ENCODE data around the gene C10orf71. TPM values are rescaled to one million over a fixed set of nuclear protein-coding genes. Genes with fewer than 3 reads are reported as not detected.

C10orf71 gene
- total RNA-seq, 1 experiment from 2014 or later: 6.6 TPM

- no peaks in the 10 kb centered on the region for H3K9me3 ChIP-seq (replicated peaks)
- H3K27me3 ChIP-seq: no peaks in the 10 kb centered on the region
- H3K27ac ChIP-seq: no peak overlapping the region
- H3K4me3 ChIP-seq: no peak overlapping the region
- DNase-seq: no peak
- peaks cover 23% of the 10 kb centered on the region for H3K36me3 ChIP-seq
- peaks cover 22% of the 10 kb centered on the region for H3K4me1 ChIP-seq
Measured at GRCh38 chr10:49325131-49325915, 26.4 kb downstream of the C10orf71 start.

GRCh38 chr10:49325916-49326783 lies 27.2 kb downstream of the C10orf71 start:
- no peaks in the 10 kb centered on the region for H3K27me3 ChIP-seq
- no peaks in the 10 kb centered on the region for H3K9me3 ChIP-seq (replicated peaks)
- no peak overlapping the region for H3K27ac ChIP-seq
- H3K4me1 ChIP-seq: peaks cover 16% of the 10 kb centered on the region
- no peak overlapping the region for H3K4me3 ChIP-seq
- peaks cover 23% of the 10 kb centered on the region for H3K36me3 ChIP-seq
- DNase-seq: no peak

- Histone ChIP-seq H3K9me3 (replicated peaks) (no peaks in the 10 kb centered on the region), H3K4me1 (peaks cover 5% of the 10 kb centered on the region), H3K27me3 (no peaks in the 10 kb centered on the region), H3K4me3 (no peak overlapping the region), H3K27ac (no peak overlapping the region), H3K36me3 (peaks cover 23% of the 10 kb centered on the region)
- DNase-seq: no peak
Measured at GRCh38 chr10:49327036-49327813, 28.3 kb downstream of the C10orf71 start.

GRCh38 chr10:49328401-49329145 lies 29.6 kb downstream of the C10orf71 start:
- H3K4me3 ChIP-seq: no peak overlapping the region
- no peaks in the 10 kb centered on the region for H3K4me1 ChIP-seq
- peaks cover 13% of the 10 kb centered on the region for H3K36me3 ChIP-seq
- no peaks in the 10 kb centered on the region for H3K27me3 ChIP-seq
- DNase-seq: no peak
- no peaks in the 10 kb centered on the region for H3K9me3 ChIP-seq (replicated peaks)
- H3K27ac ChIP-seq: no peak overlapping the region

- Histone ChIP-seq H3K27ac (no peak overlapping the region), H3K36me3 (peaks cover 7% of the 10 kb centered on the region), H3K4me1 (no peaks in the 10 kb centered on the region), H3K9me3 (replicated peaks) (no peaks in the 10 kb centered on the region), H3K4me3 (no peak overlapping the region), H3K27me3 (no peaks in the 10 kb centered on the region)
- no peak for DNase-seq
Measured at GRCh38 chr10:49329146-49329505, 30.2 kb downstream of the C10orf71 start.

- Histone ChIP-seq H3K9me3 (replicated peaks) (no peaks in the 10 kb centered on the region), H3K27ac (no peak overlapping the region), H3K4me1 (no peaks in the 10 kb centered on the region), H3K27me3 (no peaks in the 10 kb centered on the region), H3K36me3 (peaks cover 2% of the 10 kb centered on the region; the same call in 1 of the 2 replicates), H3K4me3 (no peak overlapping the region)
- no peak for DNase-seq
Measured at GRCh38 chr10:49330127-49330665, 31.2 kb downstream of the C10orf71 start.

GRCh38 chr10:49331431-49331830 lies 32.5 kb downstream of the C10orf71 start:
- no peaks in the 10 kb centered on the region; the same call in 1 of the 2 replicates for H3K36me3 ChIP-seq
- no peak overlapping the region for H3K4me3 ChIP-seq
- H3K9me3 ChIP-seq (replicated peaks): no peaks in the 10 kb centered on the region
- no peak overlapping the region for H3K27ac ChIP-seq
- H3K27me3 ChIP-seq: no peaks in the 10 kb centered on the region
- no peaks in the 10 kb centered on the region for H3K4me1 ChIP-seq
- no peak for DNase-seq

GRCh38 chr10:49332333-49332732 lies 33.4 kb downstream of the C10orf71 start:
- Histone ChIP-seq H3K27me3 (no peaks in the 10 kb centered on the region), H3K4me1 (no peaks in the 10 kb centered on the region), H3K36me3 (no peaks in the 10 kb centered on the region; the same call in 1 of the 2 replicates), H3K4me3 (no peak overlapping the region), H3K27ac (no peak overlapping the region), H3K9me3 (replicated peaks) (no peaks in the 10 kb centered on the region)
- DNase-seq: no peak

- Histone ChIP-seq H3K9me3 (replicated peaks) (no peaks in the 10 kb centered on the region), H3K27ac (no peak overlapping the region), H3K36me3 (no peaks in the 10 kb centered on the region; the same call in 1 of the 2 replicates), H3K4me3 (no peak overlapping the region), H3K27me3 (no peaks in the 10 kb centered on the region), H3K4me1 (no peaks in the 10 kb centered on the region)
- no peak for DNase-seq
Measured at GRCh38 chr10:49332768-49333167, 33.8 kb downstream of the C10orf71 start.

GRCh38 chr10:49333192-49333591 lies 34.2 kb downstream of the C10orf71 start:
- no peak overlapping the region for H3K4me3 ChIP-seq
- H3K4me1 ChIP-seq: no peaks in the 10 kb centered on the region
- no peaks in the 10 kb centered on the region for H3K27me3 ChIP-seq
- H3K9me3 ChIP-seq (replicated peaks): no peaks in the 10 kb centered on the region
- no peaks in the 10 kb centered on the region for H3K36me3 ChIP-seq
- no peak overlapping the region for H3K27ac ChIP-seq
- DNase-seq: no peak

- no peak overlapping the region for H3K27ac ChIP-seq
- H3K36me3 ChIP-seq: no peaks in the 10 kb centered on the region
- no peak for DNase-seq
- H3K27me3 ChIP-seq: no peaks in the 10 kb centered on the region
- no peaks in the 10 kb centered on the region for H3K9me3 ChIP-seq (replicated peaks)
- no peaks in the 10 kb centered on the region for H3K4me1 ChIP-seq
- no peak overlapping the region for H3K4me3 ChIP-seq
Measured at GRCh38 chr10:49334964-49335363, 36.0 kb downstream of the C10orf71 start.

- H3K9me3 ChIP-seq (replicated peaks): no peaks in the 10 kb centered on the region
- H3K27me3 ChIP-seq: no peaks in the 10 kb centered on the region
- H3K36me3 ChIP-seq: no peaks in the 10 kb centered on the region
- H3K4me1 ChIP-seq: no peaks in the 10 kb centered on the region
- H3K27ac ChIP-seq: no peak overlapping the region
- no peak overlapping the region for H3K4me3 ChIP-seq
- DNase-seq: no peak
Measured at GRCh38 chr10:49335364-49335972, 36.5 kb downstream of the C10orf71 start.

- Histone ChIP-seq H3K4me3 (no peak overlapping the region), H3K27ac (no peak overlapping the region), H3K4me1 (no peaks in the 10 kb centered on the region), H3K27me3 (no peaks in the 10 kb centered on the region), H3K36me3 (no peaks in the 10 kb centered on the region), H3K9me3 (replicated peaks) (no peaks in the 10 kb centered on the region)
- DNase-seq: no peak
Measured at GRCh38 chr10:49338604-49339003, 39.6 kb downstream of the C10orf71 start.

GRCh38 chr10:49344840-49345239 lies 45.9 kb downstream of the C10orf71 start:
- Histone ChIP-seq H3K4me3 (no peak overlapping the region), H3K4me1 (no peaks in the 10 kb centered on the region), H3K27me3 (no peaks in the 10 kb centered on the region), H3K27ac (no peak overlapping the region), H3K36me3 (no peaks in the 10 kb centered on the region), H3K9me3 (replicated peaks) (no peaks in the 10 kb centered on the region)
- DNase-seq: no peak

Measured in SJCRH30 (cell line).